ENCODE measurements around the gene TMEM30A.

The TMEM30A gene

DNA sequence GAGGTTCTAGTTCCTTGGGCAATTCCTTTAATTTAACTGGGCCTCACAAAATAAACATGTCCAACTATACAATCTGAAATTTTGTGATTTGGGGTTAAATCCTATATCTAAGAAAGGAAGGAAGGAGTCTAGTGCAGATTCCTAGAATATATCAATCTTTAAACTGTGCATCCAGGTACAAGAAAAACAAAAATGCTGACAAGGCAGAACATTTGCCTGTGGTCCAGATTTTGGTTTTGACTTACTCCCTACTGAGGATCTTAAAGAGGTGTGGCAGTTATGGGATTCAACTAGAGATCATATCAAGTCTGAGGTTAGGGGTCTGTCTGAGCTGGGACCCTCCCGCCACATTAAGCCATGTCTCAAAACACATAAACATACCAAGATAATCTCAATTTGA, 23.3 kb downstream of the TMEM30A start:
- TF ChIP-seq, protein P1, sequence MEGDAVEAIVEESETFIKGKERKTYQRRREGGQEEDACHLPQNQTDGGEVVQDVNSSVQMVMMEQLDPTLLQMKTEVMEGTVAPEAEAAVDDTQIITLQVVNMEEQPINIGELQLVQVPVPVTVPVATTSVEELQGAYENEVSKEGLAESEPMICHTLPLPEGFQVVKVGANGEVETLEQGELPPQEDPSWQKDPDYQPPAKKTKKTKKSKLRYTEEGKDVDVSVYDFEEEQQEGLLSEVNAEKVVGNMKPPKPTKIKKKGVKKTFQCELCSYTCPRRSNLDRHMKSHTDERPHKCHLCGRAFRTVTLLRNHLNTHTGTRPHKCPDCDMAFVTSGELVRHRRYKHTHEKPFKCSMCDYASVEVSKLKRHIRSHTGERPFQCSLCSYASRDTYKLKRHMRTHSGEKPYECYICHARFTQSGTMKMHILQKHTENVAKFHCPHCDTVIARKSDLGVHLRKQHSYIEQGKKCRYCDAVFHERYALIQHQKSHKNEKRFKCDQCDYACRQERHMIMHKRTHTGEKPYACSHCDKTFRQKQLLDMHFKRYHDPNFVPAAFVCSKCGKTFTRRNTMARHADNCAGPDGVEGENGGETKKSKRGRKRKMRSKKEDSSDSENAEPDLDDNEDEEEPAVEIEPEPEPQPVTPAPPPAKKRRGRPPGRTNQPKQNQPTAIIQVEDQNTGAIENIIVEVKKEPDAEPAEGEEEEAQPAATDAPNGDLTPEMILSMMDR (IDR thresholded peaks at IDR 0.05; ENCODE audit: control extremely low read depth, extremely low read depth, low read depth, missing control alignments), result no peak
- POLR2A ChIA-PET, result no interaction called here
- CTCF ChIA-PET, result interaction anchor here (0.7 to 2.5 kb wide), 5 partner anchors 9 to 53 kb away, joined by 3 to 14 read pairs (median 3); no protein-coding TSS in a partner anchor
- DNase-seq (ENCODE audit: extremely low spot score), result no peak

DNA sequence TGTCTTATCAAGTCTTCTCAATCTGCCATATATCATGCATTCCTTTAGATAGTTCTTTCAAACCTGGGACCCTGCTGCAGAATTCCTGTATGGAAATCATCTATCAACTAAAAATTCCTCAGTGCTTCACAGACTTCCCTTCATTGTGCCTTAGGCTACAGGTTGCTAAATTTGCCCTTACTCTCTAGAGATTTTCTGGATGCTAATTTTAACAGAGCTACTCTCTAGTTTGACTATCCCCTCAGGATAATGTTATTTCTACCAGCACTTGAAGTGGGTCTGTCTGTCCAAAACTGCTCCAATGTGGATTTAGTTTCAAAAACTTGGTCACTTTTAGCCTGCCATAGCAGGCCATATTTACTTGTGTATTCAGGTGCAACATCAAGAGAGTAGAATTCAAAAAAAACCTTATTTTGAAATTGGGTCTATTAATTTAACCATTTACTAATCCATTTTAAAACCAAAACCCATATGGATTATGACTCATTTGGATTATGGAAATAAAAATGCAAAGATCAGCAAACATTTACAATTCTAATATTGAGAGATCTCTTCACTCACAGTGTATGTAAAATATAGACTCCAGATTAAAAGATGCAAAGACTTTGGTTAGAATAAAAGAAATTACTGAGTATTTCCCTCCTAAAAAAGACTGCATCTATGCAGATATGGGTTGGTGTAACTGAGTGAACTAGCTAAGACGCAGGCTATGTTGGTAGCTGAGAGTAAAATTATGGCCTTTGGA, 27.1 kb downstream of the TMEM30A start:
- no peak for DNase-seq (ENCODE audit: extremely low spot score)
- ChIA-PET POLR2A (no interaction called here), CTCF (interaction anchor here (1.3 to 4.0 kb wide), 6 partner anchors 10 to 49 kb away, joined by 3 to 27 read pairs (median 6); partner anchors contain the start of gene COX7A2)
- TF ChIP-seq, protein P1 (IDR thresholded peaks at IDR 0.05; ENCODE audit: control extremely low read depth, extremely low read depth, low read depth, missing control alignments), result no peak

DNA sequence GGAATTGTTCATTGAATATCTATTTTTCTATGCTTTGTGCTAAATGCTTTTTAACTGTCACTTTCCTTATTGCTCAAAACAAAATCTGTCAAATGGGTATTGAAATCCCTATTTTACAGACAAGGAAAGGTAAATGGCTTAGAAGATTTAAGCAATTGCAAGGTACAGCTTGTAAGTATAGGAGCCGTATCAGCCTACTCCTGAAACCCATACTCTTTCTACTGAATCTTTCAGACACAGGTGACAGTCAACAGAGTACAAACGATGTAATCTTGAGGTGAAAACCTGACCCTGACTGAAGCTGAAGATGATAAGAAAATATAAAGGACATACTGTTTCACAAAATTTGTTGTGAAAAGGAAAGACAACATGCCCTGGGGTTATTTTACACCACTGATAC, 34.0 kb downstream of the TMEM30A start:
- no peak for DNase-seq (ENCODE audit: extremely low spot score)
- TF ChIP-seq, protein P1 (IDR thresholded peaks at IDR 0.05; ENCODE audit: control extremely low read depth, extremely low read depth, low read depth, missing control alignments), result no peak
- POLR2A ChIA-PET, result no interaction called here
- CTCF ChIA-PET, result interaction anchor here (0.9 to 2.4 kb wide), 7 partner anchors 10 to 42 kb away, joined by 3 to 11 read pairs (median 3); no protein-coding TSS in a partner anchor

GRCh38 chr6:75249837-75250236, 34.8 kb downstream of the TMEM30A start:
- TF ChIP-seq, protein P1 (IDR thresholded peaks at IDR 0.05; ENCODE audit: control extremely low read depth, extremely low read depth, low read depth, missing control alignments), result no peak
- ChIA-PET CTCF (interaction anchor here (1.1 to 2.4 kb wide), 6 partner anchors 12 to 41 kb away, joined by 3 to 11 read pairs (median 3); no protein-coding TSS in a partner anchor), POLR2A (no interaction called here)
- no peak for DNase-seq (ENCODE audit: extremely low spot score)

DNA sequence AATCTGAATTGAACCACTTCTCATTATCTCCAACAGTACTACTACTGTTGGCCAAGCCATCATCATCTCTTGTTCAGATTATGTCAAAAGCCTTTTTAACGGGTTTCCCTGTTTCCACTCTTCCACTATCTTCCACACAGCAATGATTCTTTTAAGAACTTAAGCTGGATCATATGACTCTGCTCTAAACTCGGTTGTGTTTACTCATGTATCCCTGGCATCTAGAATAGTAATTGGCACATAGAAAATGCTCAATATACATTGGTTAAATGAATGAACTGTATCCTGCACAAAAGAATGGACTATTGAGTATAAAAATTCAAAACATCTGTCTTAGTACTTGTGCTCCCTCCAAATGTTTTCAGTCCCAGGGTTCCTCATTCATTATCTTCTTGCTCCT, 38.2 kb downstream of the TMEM30A start:
- CTCF ChIA-PET, result no interaction called here
- TF ChIP-seq, protein P1 (IDR thresholded peaks at IDR 0.05; ENCODE audit: control extremely low read depth, extremely low read depth, low read depth, missing control alignments), result no peak
- DNase-seq (ENCODE audit: extremely low spot score), result no peak
- POLR2A ChIA-PET, result no interaction called here

GRCh38 chr6:75244063-75244584, 40.5 kb downstream of the TMEM30A start:
- ChIA-PET POLR2A (no interaction called here), CTCF (interaction anchor here (1.0 to 2.3 kb wide), 4 partner anchors 14 to 34 kb away, joined by 3 to 12 read pairs (median 6); no protein-coding TSS in a partner anchor)
- TF ChIP-seq, protein P1 (IDR thresholded peaks at IDR 0.05; ENCODE audit: control extremely low read depth, extremely low read depth, low read depth, missing control alignments), result no peak
- no peak for DNase-seq (ENCODE audit: extremely low spot score)

Measured in GM10248 (cell line).